ENCODE data around the gene TSPAN5.

GRCh38 chr4:98560321-98560720, 98.1 kb downstream of the TSPAN5 start:
- TF ChIP-seq KLF9 (tag by site-specific recombination; IDR thresholded peaks at IDR 0.05; ENCODE audit: low read depth) = no peak
- no peak for TF ChIP-seq YY1 (tag by site-specific recombination; IDR thresholded peaks at IDR 0.05)
- no peak for TF ChIP-seq ZNF561 (tag by site-specific recombination; IDR thresholded peaks at IDR 0.05; ENCODE audit: borderline replicate concordance)
- no peak for TF ChIP-seq GLI2 (tag by site-specific recombination; IDR thresholded peaks at IDR 0.05; ENCODE audit: borderline replicate concordance, low read depth)
- TF ChIP-seq CTCF (tag by site-specific recombination; IDR thresholded peaks at IDR 0.05) = no peak
- no peak for TF ChIP-seq ZNF433 (tag by site-specific recombination; IDR thresholded peaks at IDR 0.05; ENCODE audit: low read depth)
- TF ChIP-seq ZNF776 (tag by site-specific recombination; IDR thresholded peaks at IDR 0.05; ENCODE audit: borderline replicate concordance) = no peak
- TF ChIP-seq PATZ1 (tag by site-specific recombination; IDR thresholded peaks at IDR 0.05) = no peak
- TF ChIP-seq ZNF175 (tag by site-specific recombination; IDR thresholded peaks at IDR 0.05) = no peak
- no peak for TF ChIP-seq ZNF302 (tag by site-specific recombination; IDR thresholded peaks at IDR 0.05; ENCODE audit: low read depth)

All from HEK293 (cell line).